ENCODE measurements around the gene USP32. TPM values are rescaled to one million over a fixed set of nuclear protein-coding genes. Genes with fewer than 3 reads are reported as not detected.

USP32 gene
- total RNA-seq, 1 donor from 2014 or later: 11.9 TPM

DNA sequence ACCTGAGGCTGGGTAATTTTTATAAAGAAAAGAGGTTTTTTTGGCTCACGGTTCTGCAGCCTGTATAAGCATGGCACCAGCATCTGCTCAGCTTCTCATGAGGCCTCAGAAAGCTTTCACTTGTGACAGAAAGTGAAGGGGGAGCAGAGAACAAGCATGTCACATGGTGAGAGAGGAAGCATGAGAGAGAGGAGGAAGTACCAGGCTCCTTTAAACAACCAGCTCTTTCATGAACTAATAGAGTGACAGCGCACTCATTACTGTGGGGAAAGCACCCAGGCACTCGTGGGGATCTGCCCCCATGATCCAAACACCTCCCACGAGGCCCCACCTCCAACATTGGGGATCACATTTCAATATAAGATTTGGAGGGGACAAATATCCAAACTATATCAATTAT lies 86.8 kb downstream of the USP32 start:
- no peak for DNase-seq (ENCODE audit: low spot score in 2 of 2)
- H3K36me3 ChIP-seq: no peaks in the 10 kb centered on the region
- H3K9me3 ChIP-seq: no peaks in the 10 kb centered on the region
- TF ChIP-seq, protein P1, sequence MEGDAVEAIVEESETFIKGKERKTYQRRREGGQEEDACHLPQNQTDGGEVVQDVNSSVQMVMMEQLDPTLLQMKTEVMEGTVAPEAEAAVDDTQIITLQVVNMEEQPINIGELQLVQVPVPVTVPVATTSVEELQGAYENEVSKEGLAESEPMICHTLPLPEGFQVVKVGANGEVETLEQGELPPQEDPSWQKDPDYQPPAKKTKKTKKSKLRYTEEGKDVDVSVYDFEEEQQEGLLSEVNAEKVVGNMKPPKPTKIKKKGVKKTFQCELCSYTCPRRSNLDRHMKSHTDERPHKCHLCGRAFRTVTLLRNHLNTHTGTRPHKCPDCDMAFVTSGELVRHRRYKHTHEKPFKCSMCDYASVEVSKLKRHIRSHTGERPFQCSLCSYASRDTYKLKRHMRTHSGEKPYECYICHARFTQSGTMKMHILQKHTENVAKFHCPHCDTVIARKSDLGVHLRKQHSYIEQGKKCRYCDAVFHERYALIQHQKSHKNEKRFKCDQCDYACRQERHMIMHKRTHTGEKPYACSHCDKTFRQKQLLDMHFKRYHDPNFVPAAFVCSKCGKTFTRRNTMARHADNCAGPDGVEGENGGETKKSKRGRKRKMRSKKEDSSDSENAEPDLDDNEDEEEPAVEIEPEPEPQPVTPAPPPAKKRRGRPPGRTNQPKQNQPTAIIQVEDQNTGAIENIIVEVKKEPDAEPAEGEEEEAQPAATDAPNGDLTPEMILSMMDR (IDR thresholded peaks at IDR 0.05): no peak
- H3K27ac ChIP-seq: no peak overlapping the region
- no peak overlapping the region for H3K4me3 ChIP-seq
- intact Hi-C loops (cut with DNase I): no loop called here
- H3K27me3 ChIP-seq: no peaks in the 10 kb centered on the region
- H3K4me1 ChIP-seq: no peaks in the 10 kb centered on the region

DNA sequence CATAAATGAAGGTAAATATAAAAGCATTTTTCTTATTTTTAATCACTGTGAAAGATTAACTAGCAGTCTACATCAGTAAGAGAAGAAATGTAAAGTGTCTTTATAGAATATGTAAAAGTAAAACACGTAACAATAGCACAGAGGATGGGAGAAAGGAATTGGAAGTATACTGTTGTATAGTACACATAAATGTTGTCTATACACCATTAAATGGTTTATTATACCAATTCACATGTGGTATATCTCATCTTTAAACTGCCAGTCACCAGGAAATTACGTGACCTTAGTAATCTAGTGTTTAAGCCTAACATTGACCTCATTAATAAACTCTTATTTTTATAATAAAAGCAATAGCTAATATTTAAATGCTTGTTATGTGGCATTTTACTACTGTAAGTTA lies 87.4 kb downstream of the USP32 start:
- Histone ChIP-seq H3K4me3 (no peak overlapping the region), H3K9me3 (no peaks in the 10 kb centered on the region), H3K36me3 (no peaks in the 10 kb centered on the region), H3K27ac (no peak overlapping the region), H3K27me3 (no peaks in the 10 kb centered on the region), H3K4me1 (no peaks in the 10 kb centered on the region)
- intact Hi-C loops (cut with DNase I): no loop called here
- no peak for DNase-seq (ENCODE audit: low spot score in 2 of 2)
- TF ChIP-seq, protein P1 (IDR thresholded peaks at IDR 0.05): no peak

DNA sequence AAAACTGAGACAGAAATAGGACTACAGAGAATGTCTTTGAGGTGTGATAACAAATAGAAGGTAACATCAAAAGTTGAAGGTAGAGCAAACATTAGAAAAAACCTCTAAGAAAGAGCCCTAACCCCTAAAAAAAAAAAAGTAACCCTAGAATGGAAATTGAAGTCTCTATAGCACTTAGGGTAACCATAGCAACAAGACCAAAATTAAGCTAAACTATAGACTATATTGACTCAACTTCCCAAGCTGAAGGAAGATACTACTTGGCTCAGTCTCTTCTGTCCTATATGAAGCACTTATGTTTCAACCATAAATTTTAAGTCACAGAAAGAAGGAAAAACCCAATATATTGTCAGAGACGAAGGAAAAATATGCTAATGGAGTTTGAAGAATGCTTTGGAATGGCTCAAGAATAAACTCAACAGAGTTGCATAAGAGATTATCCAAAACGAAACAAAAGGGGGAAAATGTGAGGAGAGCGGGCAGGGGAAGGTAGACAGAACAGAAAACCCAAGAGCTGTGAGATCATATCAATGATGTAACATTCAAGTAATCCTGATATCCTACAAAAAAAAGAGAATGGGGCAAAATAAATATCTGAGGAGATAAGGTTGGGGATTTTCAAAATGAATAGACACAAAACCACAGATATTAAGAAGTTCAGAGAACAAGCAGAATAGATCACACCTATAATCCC lies 88.4 kb downstream of the USP32 start:
- DNase-seq (ENCODE audit: low spot score in 2 of 2): no peak
- Histone ChIP-seq H3K4me3 (no peak overlapping the region), H3K27ac (no peak overlapping the region), H3K4me1 (no peaks in the 10 kb centered on the region), H3K36me3 (no peaks in the 10 kb centered on the region), H3K9me3 (no peaks in the 10 kb centered on the region), H3K27me3 (no peaks in the 10 kb centered on the region)
- TF ChIP-seq, protein P1 (IDR thresholded peaks at IDR 0.05): no peak
- intact Hi-C loops (cut with DNase I): no loop called here

DNA sequence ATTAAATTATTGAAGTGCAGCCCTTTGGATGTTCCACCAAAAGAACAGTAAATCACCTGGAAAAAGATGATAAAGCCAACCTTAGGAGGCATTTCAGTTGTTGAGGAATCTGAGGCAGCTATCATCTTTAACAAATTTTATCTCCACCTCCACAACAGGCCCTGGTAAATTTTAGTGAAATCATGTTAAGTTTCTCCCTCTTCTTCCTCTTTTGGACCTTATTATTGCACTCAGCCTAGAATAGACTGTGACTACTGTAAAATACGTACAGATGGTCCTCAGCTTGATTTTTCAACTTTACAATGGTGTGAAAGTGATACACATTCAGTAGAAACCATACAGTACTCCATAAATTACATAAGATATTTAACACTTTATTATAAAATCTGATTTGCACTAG lies 90.3 kb downstream of the USP32 start:
- Histone ChIP-seq H3K27me3 (no peaks in the 10 kb centered on the region), H3K4me1 (no peaks in the 10 kb centered on the region), H3K4me3 (no peak overlapping the region), H3K27ac (no peak overlapping the region), H3K9me3 (no peaks in the 10 kb centered on the region), H3K36me3 (no peaks in the 10 kb centered on the region)
- intact Hi-C loops (cut with DNase I): no loop called here
- no peak for DNase-seq (ENCODE audit: low spot score in 2 of 2)
- TF ChIP-seq, protein P1 (IDR thresholded peaks at IDR 0.05): no peak

DNA sequence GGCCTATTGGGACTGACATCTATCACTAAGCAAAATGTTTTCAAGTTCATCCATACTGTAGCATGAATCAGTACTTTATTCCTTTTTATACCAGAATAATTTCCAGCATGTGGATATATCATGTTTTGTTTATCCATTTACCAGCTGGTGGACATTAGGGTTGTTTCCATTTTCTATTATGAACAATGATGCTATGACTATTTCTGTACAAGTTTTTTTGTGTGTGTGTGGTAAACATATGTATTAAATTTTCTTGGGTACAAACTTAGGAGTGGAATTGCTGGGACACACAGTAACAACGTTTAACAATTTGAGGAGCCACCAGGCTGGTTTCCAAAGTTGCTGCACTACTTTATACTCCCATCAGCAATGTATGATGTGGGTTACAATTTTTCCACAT lies 91.0 kb downstream of the USP32 start:
- Histone ChIP-seq H3K36me3 (no peaks in the 10 kb centered on the region), H3K27me3 (no peaks in the 10 kb centered on the region), H3K4me3 (no peak overlapping the region), H3K9me3 (no peaks in the 10 kb centered on the region), H3K27ac (no peak overlapping the region), H3K4me1 (no peaks in the 10 kb centered on the region)
- TF ChIP-seq, protein P1 (IDR thresholded peaks at IDR 0.05): no peak
- intact Hi-C loops (cut with DNase I): no loop called here
- no peak for DNase-seq (ENCODE audit: low spot score in 2 of 2)

DNA sequence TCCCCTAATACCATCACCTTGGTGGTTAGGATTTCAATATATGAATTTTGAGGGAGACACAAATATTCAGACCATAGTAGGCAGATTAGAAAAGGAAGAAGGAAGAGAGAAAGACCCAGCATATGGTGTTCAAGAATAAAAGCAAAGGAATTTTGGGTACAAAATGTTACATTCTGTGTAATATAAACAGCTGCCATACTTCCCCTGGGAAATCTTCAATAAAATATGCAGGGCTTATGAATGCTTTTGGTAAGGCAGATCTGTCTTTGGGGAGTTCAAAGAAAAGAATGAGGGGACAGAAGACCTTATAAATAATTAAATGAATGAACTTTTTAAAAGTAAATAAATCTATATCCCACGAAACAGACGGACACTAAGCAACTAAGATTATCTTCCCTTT lies 91.9 kb downstream of the USP32 start:
- Histone ChIP-seq H3K36me3 (no peaks in the 10 kb centered on the region), H3K4me1 (no peaks in the 10 kb centered on the region), H3K9me3 (no peaks in the 10 kb centered on the region), H3K27me3 (no peaks in the 10 kb centered on the region), H3K27ac (no peak overlapping the region), H3K4me3 (no peak overlapping the region)
- no peak for DNase-seq (ENCODE audit: low spot score in 2 of 2)
- TF ChIP-seq, protein P1 (IDR thresholded peaks at IDR 0.05): no peak
- intact Hi-C loops (cut with DNase I): no loop called here

Measured in ascending aorta (tissue), 2 donors.